ENCODE measurements around the gene CARMIL1.

DNA sequence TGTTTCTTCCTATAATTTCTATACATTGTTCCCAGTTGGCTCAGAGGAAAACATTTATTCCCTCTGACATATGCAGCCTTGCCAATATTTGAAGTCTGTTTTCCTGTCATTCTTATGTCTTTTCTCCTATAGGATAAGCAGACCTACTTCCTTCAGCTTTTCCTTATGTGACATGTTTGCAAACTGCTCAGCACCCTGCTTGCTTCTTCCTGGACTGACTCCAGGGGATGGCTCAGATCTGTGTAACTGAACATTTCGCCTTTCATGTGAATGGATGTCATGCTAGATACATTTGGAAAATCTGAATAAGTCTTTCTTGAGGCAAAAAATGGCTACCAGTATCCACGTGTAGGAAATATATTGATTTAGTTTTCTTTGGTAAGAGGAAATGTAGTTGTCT lies 113.2 kb downstream of the CARMIL1 start:
- TF ChIP-seq POLR2A (IDR thresholded peaks at IDR 0.05; ENCODE audit: low read length) (no peak), GATA1 (IDR thresholded peaks at IDR 0.05; ENCODE audit: low read depth, low read length) (no peak)
